ENCODE measurements around the gene INTS14. TPM values are rescaled to one million over a fixed set of nuclear protein-coding genes. Genes with fewer than 3 reads are reported as not detected.
"Not testable (repeated sequence)": the region's sequence is repeated elsewhere in the genome, so short reads cannot be mapped to it uniquely, and the experiment has no call there.

Gene INTS14
- total RNA-seq, 4 donors from 2014 or later = 30.6 to 38.4 (median 36.0) TPM

DNA sequence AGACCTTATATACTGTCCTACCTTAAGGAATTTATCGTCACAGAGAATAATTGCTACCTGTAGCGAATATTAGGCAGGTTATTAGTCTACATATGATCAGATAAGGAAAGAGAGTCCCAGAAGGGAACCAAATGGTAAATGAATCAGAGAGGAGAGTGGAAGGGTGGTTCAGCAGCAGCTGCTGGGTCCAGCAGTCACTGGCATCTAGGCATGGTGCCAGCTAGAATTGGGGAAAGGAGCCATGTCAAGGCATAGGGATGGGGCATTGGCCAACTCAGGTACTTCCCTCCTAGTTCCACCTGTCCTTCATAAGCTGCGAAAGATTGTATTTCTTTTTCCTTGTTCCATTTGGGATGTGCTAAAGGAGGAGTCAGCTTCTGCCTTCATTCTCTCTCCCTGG lies 57.2 kb downstream of the INTS14 start:
- Histone ChIP-seq H3K27ac (no peak overlapping the region), H3K36me3 (peaks cover 0 to 49% (median 0%) of the 10 kb centered on the region in 3 donors), H3K9me3 (no peaks in the 10 kb centered on the region), H3K4me3 (no peak overlapping the region), H3K4me1 (peaks cover 0 to 15% (median 8%) of the 10 kb centered on the region in 4 donors), H3K27me3 (no peaks in the 10 kb centered on the region)
- DNase-seq (ENCODE audit: low spot score in 2 of 2) = no peak
- WGBS, 2 donors = 97 to 100% methylated on average over 3 of the region's 3 CpGs
- no peak for TF ChIP-seq POLR2A (IDR thresholded peaks at IDR 0.05)
- no peak for TF ChIP-seq EP300 (IDR thresholded peaks at IDR 0.05)
- TF ChIP-seq, protein P1, sequence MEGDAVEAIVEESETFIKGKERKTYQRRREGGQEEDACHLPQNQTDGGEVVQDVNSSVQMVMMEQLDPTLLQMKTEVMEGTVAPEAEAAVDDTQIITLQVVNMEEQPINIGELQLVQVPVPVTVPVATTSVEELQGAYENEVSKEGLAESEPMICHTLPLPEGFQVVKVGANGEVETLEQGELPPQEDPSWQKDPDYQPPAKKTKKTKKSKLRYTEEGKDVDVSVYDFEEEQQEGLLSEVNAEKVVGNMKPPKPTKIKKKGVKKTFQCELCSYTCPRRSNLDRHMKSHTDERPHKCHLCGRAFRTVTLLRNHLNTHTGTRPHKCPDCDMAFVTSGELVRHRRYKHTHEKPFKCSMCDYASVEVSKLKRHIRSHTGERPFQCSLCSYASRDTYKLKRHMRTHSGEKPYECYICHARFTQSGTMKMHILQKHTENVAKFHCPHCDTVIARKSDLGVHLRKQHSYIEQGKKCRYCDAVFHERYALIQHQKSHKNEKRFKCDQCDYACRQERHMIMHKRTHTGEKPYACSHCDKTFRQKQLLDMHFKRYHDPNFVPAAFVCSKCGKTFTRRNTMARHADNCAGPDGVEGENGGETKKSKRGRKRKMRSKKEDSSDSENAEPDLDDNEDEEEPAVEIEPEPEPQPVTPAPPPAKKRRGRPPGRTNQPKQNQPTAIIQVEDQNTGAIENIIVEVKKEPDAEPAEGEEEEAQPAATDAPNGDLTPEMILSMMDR (IDR thresholded peaks at IDR 0.05) = no peak

DNA sequence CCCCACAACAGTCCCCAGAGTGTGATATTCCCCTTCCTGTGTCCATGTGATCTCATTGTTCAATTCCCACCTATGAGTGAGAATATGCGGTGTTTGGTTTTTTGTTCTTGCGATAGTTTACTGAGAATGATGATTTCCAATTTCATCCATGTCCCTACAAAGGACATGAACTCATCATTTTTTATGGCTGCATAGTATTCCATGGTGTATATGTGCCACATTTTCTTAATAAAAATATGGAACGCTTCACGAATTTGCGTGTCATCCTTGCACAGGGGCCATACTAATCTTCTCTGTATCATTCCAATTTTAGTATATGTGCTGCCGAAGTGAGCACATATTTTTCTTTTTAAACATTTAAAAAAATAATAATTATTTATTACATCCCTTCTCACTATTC lies 58.1 kb downstream of the INTS14 start:
- H3K4me3 ChIP-seq = not testable (repeated sequence)
- WGBS, 2 donors = 98% methylated on average over 5 of the region's 6 CpGs

GRCh38 chr15:65551183-65551582 lies 59.7 kb downstream of the INTS14 start:
- peaks cover 0 to 24% (median 0%) of the 10 kb centered on the region in 3 donors for H3K36me3 ChIP-seq
- H3K27me3 ChIP-seq = no peaks in the 10 kb centered on the region
- DNase-seq (ENCODE audit: low spot score in 2 of 2) = no peak
- H3K4me1 ChIP-seq = peaks cover 0 to 15% (median 8%) of the 10 kb centered on the region in 4 donors
- WGBS, 2 donors = 73 to 76% methylated on average over 2 of the region's 2 CpGs
- no peak for TF ChIP-seq POLR2A (IDR thresholded peaks at IDR 0.05)
- TF ChIP-seq EP300 (IDR thresholded peaks at IDR 0.05) = no peak
- TF ChIP-seq, protein P1 (IDR thresholded peaks at IDR 0.05) = no peak
- H3K4me3 ChIP-seq = no peak overlapping the region
- no peaks in the 10 kb centered on the region for H3K9me3 ChIP-seq
- no peak overlapping the region for H3K27ac ChIP-seq

More for the DNA sequence above, 58.1 kb downstream of the INTS14 start:
- Histone ChIP-seq H3K4me1 (peaks cover 0 to 15% (median 8%) of the 10 kb centered on the region in 4 donors), H3K36me3 (peaks cover 0 to 41% (median 0%) of the 10 kb centered on the region in 3 donors)
- H3K27ac ChIP-seq; H3K9me3 ChIP-seq; H3K27me3 ChIP-seq; DNase-seq (ENCODE audit: low spot score in 2 of 2): not testable (repeated sequence)

- Histone ChIP-seq H3K4me1 (peaks cover 0 to 15% (median 8%) of the 10 kb centered on the region in 4 donors), H3K4me3 (no peak overlapping the region), H3K36me3 (peaks cover 0 to 19% (median 0%) of the 10 kb centered on the region in 3 donors), H3K27me3 (no peaks in the 10 kb centered on the region), H3K9me3 (no peaks in the 10 kb centered on the region), H3K27ac (no peak overlapping the region)
- no peak for DNase-seq (ENCODE audit: low spot score in 2 of 2)
- 49 to 54% methylated on average over 3 of the region's 3 CpGs for WGBS, 2 donors
- TF ChIP-seq POLR2A (IDR thresholded peaks at IDR 0.05) = no peak
- TF ChIP-seq, protein P1 (IDR thresholded peaks at IDR 0.05) = no peak
- TF ChIP-seq EP300 (IDR thresholded peaks at IDR 0.05) = no peak
These were observed 60.2 kb downstream of the INTS14 start for GRCh38 chr15:65550681-65551098.

DNA sequence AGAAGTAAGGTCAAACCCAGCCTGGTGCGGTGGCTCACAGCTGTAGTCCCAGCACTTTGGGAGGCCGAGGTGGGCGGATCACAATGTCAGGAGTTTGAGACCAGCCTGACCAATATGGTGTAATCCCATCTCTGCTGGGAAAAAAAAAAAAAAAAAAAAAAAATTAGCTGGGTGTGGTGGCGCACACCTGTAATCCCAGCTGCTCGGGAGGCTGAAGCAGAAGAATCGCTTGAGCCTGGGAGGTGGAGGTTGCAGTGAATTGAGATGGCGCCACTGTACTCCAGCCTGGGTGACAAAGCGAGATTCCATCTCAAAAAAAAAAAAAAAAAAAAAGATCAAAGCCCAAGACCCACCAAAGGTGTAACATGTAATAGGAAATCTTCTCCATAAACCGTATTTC lies 61.6 kb downstream of the INTS14 start:
- H3K27ac ChIP-seq; H3K4me3 ChIP-seq; H3K9me3 ChIP-seq; H3K36me3 ChIP-seq; DNase-seq (ENCODE audit: low spot score in 2 of 2); H3K27me3 ChIP-seq: not testable (repeated sequence)
- peaks cover 0 to 15% (median 8%) of the 10 kb centered on the region in 4 donors for H3K4me1 ChIP-seq
- 97 to 99% methylated on average over 9 of the region's 9 CpGs for WGBS, 2 donors

DNA sequence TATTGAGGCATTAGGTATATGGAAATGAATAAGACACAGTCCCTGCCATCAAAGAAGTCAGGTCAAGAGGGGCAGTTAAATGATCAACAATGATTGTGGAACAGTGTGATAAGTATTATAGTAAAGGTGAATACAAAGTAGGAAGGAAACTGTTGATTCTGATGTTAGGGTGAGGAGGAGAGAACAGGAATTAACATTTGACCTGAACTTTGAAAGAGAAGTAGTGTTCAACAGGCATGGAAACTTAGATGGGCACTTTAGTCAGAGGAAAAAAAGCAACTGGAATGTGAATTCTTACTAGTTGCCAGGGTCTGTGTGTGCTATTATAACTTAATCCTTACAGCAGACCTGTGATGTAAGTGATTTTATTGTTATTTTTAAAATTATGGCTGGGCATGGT lies 63.1 kb downstream of the INTS14 start:
- Histone ChIP-seq H3K9me3 (no peaks in the 10 kb centered on the region), H3K4me3 (no peak overlapping the region), H3K27ac (no peak overlapping the region), H3K4me1 (peaks cover 0 to 15% (median 8%) of the 10 kb centered on the region in 4 donors), H3K27me3 (no peaks in the 10 kb centered on the region), H3K36me3 (no peaks in the 10 kb centered on the region)
- TF ChIP-seq, protein P1 (IDR thresholded peaks at IDR 0.05) = no peak
- TF ChIP-seq POLR2A (IDR thresholded peaks at IDR 0.05) (no peak), EP300 (IDR thresholded peaks at IDR 0.05) (no peak)
- DNase-seq (ENCODE audit: low spot score in 2 of 2) = no peak
